ENCODE results near the gene OFD1. TPM values are rescaled to one million over a fixed set of nuclear protein-coding genes. Genes with fewer than 3 reads are reported as not detected.
A peak's percentile ranks its signal among the peaks of the same experiment; 100 is the strongest.

The OFD1 gene
- total RNA-seq, 1 donor from 2014 or later: 15.2 TPM

DNA sequence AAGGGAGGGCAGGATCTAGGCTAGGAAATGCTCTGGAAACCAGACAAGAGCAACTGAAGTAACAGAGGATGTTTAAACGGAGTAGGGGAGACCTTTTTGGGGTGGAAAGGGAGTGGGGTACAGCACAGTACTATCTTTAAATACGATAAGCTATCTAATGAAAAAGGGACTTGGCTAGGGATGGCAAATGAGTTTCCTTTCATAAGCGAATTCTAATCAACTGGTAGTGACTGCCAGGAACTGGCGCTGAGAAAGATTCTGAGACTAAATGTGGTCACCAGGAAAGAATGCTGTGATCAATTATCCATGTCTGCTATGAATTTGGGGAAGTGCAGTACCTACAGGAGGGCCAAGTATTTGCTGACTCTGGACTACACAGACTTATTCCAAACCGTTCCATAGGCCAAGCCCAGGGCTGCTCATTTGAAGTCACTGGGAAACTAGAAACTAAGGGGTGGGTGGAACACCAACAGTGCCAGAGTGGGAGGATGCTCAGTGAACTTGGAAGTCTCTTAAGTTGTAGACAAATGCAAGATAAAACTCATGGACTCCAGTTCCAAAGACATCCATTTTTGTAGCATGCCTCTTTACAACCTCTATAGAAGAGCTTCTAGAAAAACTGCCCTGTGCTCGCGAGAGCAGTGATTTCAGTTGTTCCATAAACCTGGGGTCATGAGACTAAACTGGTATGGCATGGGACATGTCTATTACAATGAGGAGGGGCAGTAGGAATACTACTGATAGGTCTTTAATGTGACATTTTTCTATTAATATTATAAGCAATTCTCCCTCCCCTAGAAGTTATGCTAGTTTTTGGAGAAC lies 2.1 kb upstream of the OFD1 start:
- Mint-ChIP-seq H3K27ac (ENCODE audit: unreplicated experiment) (no peak overlapping the region), H3K4me1 (ENCODE audit: unreplicated experiment) (peaks cover 11% of the 10 kb centered on the region), H3K9me3 (ENCODE audit: unreplicated experiment) (peaks cover 6% of the 10 kb centered on the region), H3K4me3 (ENCODE audit: unreplicated experiment) (no peak overlapping the region), H3K36me3 (ENCODE audit: unreplicated experiment) (peaks cover 15% of the 10 kb centered on the region), H3K27me3 (ENCODE audit: unreplicated experiment) (no peaks in the 10 kb centered on the region)
- TF ChIP-seq CTCF (IDR thresholded peaks at IDR 0.05): no peak
- DNase-seq (ENCODE audit: extremely low spot score, unreplicated experiment): no peak

DNA sequence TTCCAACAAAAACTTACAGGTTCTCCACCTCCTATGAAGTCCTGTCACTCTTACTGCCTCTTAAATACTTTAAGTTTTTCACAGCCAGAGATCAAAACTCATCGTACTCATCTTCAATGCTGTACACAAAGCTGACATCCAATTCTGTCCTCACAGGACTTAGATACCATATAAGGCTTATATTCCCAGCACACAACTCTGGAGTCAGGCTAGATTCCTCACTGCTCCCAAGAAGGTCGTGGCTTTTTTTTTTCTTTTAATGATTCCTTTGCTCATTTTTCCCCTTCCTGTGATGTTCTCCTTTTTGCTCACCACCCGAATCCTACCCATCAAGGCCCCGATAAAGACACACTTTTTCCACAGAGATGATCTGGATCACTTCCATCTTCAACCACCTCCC lies 1.0 kb upstream of the OFD1 start:
- no peak for DNase-seq (ENCODE audit: extremely low spot score, unreplicated experiment)
- Mint-ChIP-seq H3K27ac (ENCODE audit: unreplicated experiment) (peak overlapping the region; percentile 93), H3K27me3 (ENCODE audit: unreplicated experiment) (no peaks in the 10 kb centered on the region), H3K4me1 (ENCODE audit: unreplicated experiment) (peaks cover 11% of the 10 kb centered on the region), H3K36me3 (ENCODE audit: unreplicated experiment) (peaks cover 5% of the 10 kb centered on the region), H3K9me3 (ENCODE audit: unreplicated experiment) (no peaks in the 10 kb centered on the region), H3K4me3 (ENCODE audit: unreplicated experiment) (peak overlapping the region; percentile 90)
- no peak for TF ChIP-seq CTCF (IDR thresholded peaks at IDR 0.05)

DNA sequence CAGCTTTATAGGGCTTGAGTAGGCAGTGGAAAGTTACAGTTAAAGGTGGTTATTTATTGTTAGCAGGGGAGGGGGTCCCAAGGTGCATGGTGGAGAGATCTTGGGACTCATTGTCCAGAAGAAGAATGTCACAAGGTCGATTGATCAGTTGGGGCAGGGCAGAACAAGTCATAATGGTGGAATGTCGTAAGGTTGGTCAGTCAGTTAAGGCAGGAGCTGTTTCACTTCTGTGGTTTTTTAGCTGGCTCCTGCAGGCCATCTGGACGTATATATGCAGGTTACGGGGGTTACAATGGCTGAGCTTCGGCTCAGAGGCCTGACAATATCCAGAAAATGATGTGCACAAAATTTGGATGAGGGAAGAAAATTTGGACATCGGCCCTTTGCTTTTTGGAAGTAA lies 7.1 kb downstream of the OFD1 start:
- no peaks in the 10 kb centered on the region for H3K4me1 Mint-ChIP-seq (ENCODE audit: unreplicated experiment)
- no peak for TF ChIP-seq CTCF (IDR thresholded peaks at IDR 0.05)
- no peaks in the 10 kb centered on the region for H3K9me3 Mint-ChIP-seq (ENCODE audit: unreplicated experiment)
- DNase-seq (ENCODE audit: extremely low spot score, unreplicated experiment): no peak
- H3K27me3 Mint-ChIP-seq (ENCODE audit: unreplicated experiment): no peaks in the 10 kb centered on the region
- no peak overlapping the region for H3K4me3 Mint-ChIP-seq (ENCODE audit: unreplicated experiment)
- peaks cover 5% of the 10 kb centered on the region for H3K36me3 Mint-ChIP-seq (ENCODE audit: unreplicated experiment)
- no peak overlapping the region for H3K27ac Mint-ChIP-seq (ENCODE audit: unreplicated experiment)

DNA sequence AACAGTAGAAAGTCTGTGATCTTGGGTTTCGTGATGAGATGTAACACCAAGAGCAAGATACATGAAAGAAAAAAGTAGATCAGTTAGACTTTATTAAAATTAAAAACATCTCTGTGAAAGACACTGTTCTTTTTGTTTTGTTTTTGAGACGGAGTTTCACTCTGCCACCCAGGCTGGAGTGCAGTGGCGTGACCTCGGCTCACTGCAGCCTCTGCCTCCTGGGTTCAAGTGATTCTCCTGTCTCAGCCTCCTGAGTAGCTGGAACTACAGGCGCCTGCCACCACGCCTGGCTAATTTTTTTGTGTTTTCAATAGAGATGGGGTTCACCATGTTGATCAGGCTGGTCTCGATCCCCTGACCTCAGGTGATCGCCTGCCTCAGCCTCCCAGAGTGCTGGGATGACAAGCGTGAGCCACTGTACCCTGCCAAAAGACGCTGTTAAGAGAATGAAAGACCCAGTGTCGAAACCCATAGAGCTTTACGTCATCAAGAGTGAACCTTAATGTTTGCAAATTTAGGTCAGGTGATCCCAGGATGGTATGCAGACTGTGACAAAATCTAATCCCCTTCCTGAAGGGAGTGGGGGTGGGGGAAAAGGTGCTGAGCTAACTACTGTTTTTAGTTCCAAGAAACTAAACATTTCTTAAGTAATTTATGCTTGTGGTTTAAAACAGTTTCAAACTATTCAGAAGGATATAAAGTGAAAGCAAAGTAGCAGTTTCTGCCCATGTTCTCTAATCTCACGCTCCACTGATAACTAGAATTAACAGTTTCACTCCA lies 8.0 kb downstream of the OFD1 start:
- Mint-ChIP-seq H3K36me3 (ENCODE audit: unreplicated experiment) (peaks cover 5% of the 10 kb centered on the region), H3K27me3 (ENCODE audit: unreplicated experiment) (no peaks in the 10 kb centered on the region), H3K4me1 (ENCODE audit: unreplicated experiment) (no peaks in the 10 kb centered on the region), H3K4me3 (ENCODE audit: unreplicated experiment) (no peak overlapping the region), H3K27ac (ENCODE audit: unreplicated experiment) (no peak overlapping the region), H3K9me3 (ENCODE audit: unreplicated experiment) (no peaks in the 10 kb centered on the region)
- no peak for TF ChIP-seq CTCF (IDR thresholded peaks at IDR 0.05)
- no peak for DNase-seq (ENCODE audit: extremely low spot score, unreplicated experiment)

- no peak for DNase-seq (ENCODE audit: extremely low spot score, unreplicated experiment)
- Mint-ChIP-seq H3K4me1 (ENCODE audit: unreplicated experiment) (no peaks in the 10 kb centered on the region), H3K27me3 (ENCODE audit: unreplicated experiment) (no peaks in the 10 kb centered on the region), H3K36me3 (ENCODE audit: unreplicated experiment) (peaks cover 4% of the 10 kb centered on the region), H3K9me3 (ENCODE audit: unreplicated experiment) (no peaks in the 10 kb centered on the region), H3K27ac (ENCODE audit: unreplicated experiment) (no peak overlapping the region), H3K4me3 (ENCODE audit: unreplicated experiment) (no peak overlapping the region)
- peak; percentile 55 for TF ChIP-seq CTCF (IDR thresholded peaks at IDR 0.05)
Observed at GRCh38 chrX:13747836-13748235, 13.3 kb downstream of the OFD1 start.

Measured in osteocyte (in vitro differentiated cells).